Kidney (tissue), 14 donors: ENCODE measurements around the gene GPER1. TPM values are rescaled to one million over a fixed set of nuclear protein-coding genes. Genes with fewer than 3 reads are reported as not detected.
A peak's percentile ranks its signal among the peaks of the same experiment; 100 is the strongest.

Source experiments
- DNase-seq, 5 donors: peaks; one replicate each; pipeline ENCODE4 v3.0.0-alpha.2; 2013 to 2020
- FAIRE-seq: peaks from 2 replicates; lab custom pipeline; 2012; peaks lifted over from hg19 to GRCh38; lab: Jason Lieb, UNC
- H3K27ac ChIP-seq, 2 donors: one replicate each; pipeline ENCODE4 v1.7.0; 2013; ENCODE audit warnings: low read depth in 2 of 2, low read length in 2 of 2, inconsistent platforms in 1 of 2
- H3K27me3 ChIP-seq: one replicate; pipeline ENCODE4 v1.7.1; 2013; ENCODE audit warnings: low read length, inconsistent platforms; ENCODE audit not compliant: control insufficient read depth, insufficient read depth
- H3K36me3 ChIP-seq, 3 donors: one replicate each; pipeline versions ENCODE4 v1.7.0 to v1.7.1; 2013; ENCODE audit warnings: low read length in 3 of 3, control low read depth in 1 of 3, inconsistent platforms in 1 of 3; ENCODE audit not compliant: insufficient read depth in 3 of 3, control insufficient read depth in 2 of 3
- H3K4me1 ChIP-seq, 3 donors: one replicate each; pipeline versions ENCODE4 v1.7.0 to v1.7.1; 2013; ENCODE audit warnings: low read length in 3 of 3, inconsistent platforms in 1 of 3, low read depth in 1 of 3; ENCODE audit not compliant: control insufficient read depth in 2 of 3, insufficient read depth in 2 of 3
- H3K4me3 ChIP-seq, 3 donors: one replicate each; pipeline versions ENCODE4 v1.7.0 to v1.8.1; 2013; ENCODE audit warnings: low read length in 3 of 3, control low read depth in 1 of 3, inconsistent platforms in 1 of 3
- H3K9ac ChIP-seq, 3 donors: one replicate each; pipeline versions ENCODE4 v1.7.0 to v1.7.1; 2013; ENCODE audit warnings: low read length in 3 of 3, control low read depth in 1 of 3, inconsistent platforms in 1 of 3
- H3K9me3 ChIP-seq, 3 donors: one replicate each; pipeline versions ENCODE4 v1.7.0 to v1.7.1; 2013; ENCODE audit warnings: low read length in 3 of 3, control low read depth in 1 of 3, inconsistent platforms in 1 of 3; ENCODE audit not compliant: control insufficient read depth in 2 of 3, insufficient read depth in 1 of 3
- CTCF ChIP-seq: IDR thresholded peaks from 3 replicates; pipeline ENCODE4 v1.5.1; 2012; ENCODE audit warnings: mild to moderate bottlenecking, moderate library complexity, borderline replicate concordance; ENCODE audit not compliant: insufficient read depth; ENCODE audit errors: extremely low read depth
- intact Hi-C: fragments of 100-400 bp; cut with DNase I; formaldehyde crosslinking; loops from one replicate; pipeline ENCODE4 v1.11.1; 2022
- polyA plus RNA-seq: library from polyadenylated mRNA; stranded (reverse); fragments of 350-450 nt; fragmentation: Illumina TruSeq; extraction: RNeasy Lipid Tissue Mini Kit (QIAGEN cat#74804); gene quantifications from one replicate; pipeline ENCODE4 v1.2.3, GENCODE V29; 2014; ENCODE audit warnings: low read depth, low replicate concordance; ENCODE audit not compliant: insufficient read depth
- total RNA-seq: library from RNA; stranded (reverse); fragmentation: NEBNext Ultra II Directional; extraction: Animal tissue kit (Norgen Biotek cat#: 25700); gene quantifications from one replicate; pipeline ENCODE4 v1.2.1, GENCODE V29; 2021
- donor health status: control.
- donor health status: control.
- donor health status: control.
- donor health status: control.
- donor health status: control.
- donor health status: DM: yes; HTN: yes; CAD: no.
- donor health status: Normal renal cell carcinoma (clear cell type).

GPER1 gene
- total and polyA plus RNA-seq, 2 donors from 2014 or later = 4.8 to 5.2 TPM

- no peak overlapping the region for H3K27ac ChIP-seq
- peaks cover 0 to 50% (median 26%) of the 10 kb centered on the region in 3 donors for H3K4me1 ChIP-seq
- DNase-seq = peak in 1 of 5 donors; percentile 70
- intact Hi-C loops = no loop called here
- H3K9me3 ChIP-seq = no peaks in the 10 kb centered on the region
- TF ChIP-seq CTCF = no peak
- H3K4me3 ChIP-seq = no peak overlapping the region
- H3K27me3 ChIP-seq = no peaks in the 10 kb centered on the region
- no peak overlapping the region for H3K9ac ChIP-seq
- FAIRE-seq = no peak
- H3K36me3 ChIP-seq = no peaks in the 10 kb centered on the region
Observed at GRCh38 chr7:1050956-1051690, 36.8 kb upstream of the GPER1 start.

GRCh38 chr7:1052031-1052818 lies 35.7 kb upstream of the GPER1 start:
- Histone ChIP-seq H3K4me3 (no peak overlapping the region), H3K9me3 (no peaks in the 10 kb centered on the region), H3K27ac (peak overlapping the region; percentile 63 to 74), H3K9ac (no peak overlapping the region), H3K36me3 (no peaks in the 10 kb centered on the region), H3K4me1 (peaks cover 0 to 45% (median 17%) of the 10 kb centered on the region in 3 donors), H3K27me3 (no peaks in the 10 kb centered on the region)
- DNase-seq (peak in 1 of 5 donors; percentile 83), FAIRE-seq (no peak)
- intact Hi-C loops = no loop called here
- TF ChIP-seq CTCF = no peak

- intact Hi-C loops = no loop called here
- Histone ChIP-seq H3K4me3 (no peak overlapping the region), H3K9ac (no peak overlapping the region), H3K27ac (peak overlapping the region; percentile 63 to 89), H3K4me1 (peaks cover 0 to 44% (median 10%) of the 10 kb centered on the region in 3 donors), H3K27me3 (no peaks in the 10 kb centered on the region), H3K9me3 (no peaks in the 10 kb centered on the region), H3K36me3 (no peaks in the 10 kb centered on the region)
- DNase-seq (peak in 1 of 5 donors; percentile 80), FAIRE-seq (no peak)
- no peak for TF ChIP-seq CTCF
Observed at GRCh38 chr7:1053002-1053411, 34.9 kb upstream of the GPER1 start.
